Kidney epithelial cell (primary cell): Measurements from ENCODE around the gene FBXW12. TPM values are rescaled to one million over a fixed set of nuclear protein-coding genes. Genes with fewer than 3 reads are reported as not detected.

Experiments
- DNase-seq: peaks from one replicate; pipeline ENCODE4 v3.0.0-alpha.2; 2010; ENCODE audit warnings: low read depth
- H3K27me3 ChIP-seq: 2 replicates; pipeline ENCODE4 v1.6.0; 2011; ENCODE audit warnings: low read length; ENCODE audit not compliant: control insufficient read depth, insufficient read depth
- H3K36me3 ChIP-seq: 2 replicates; pipeline ENCODE4 v1.5.1; 2011; ENCODE audit warnings: low read length; ENCODE audit not compliant: control insufficient read depth, insufficient read depth
- H3K4me3 ChIP-seq: 2 replicates; pipeline ENCODE4 v1.5.1; 2011; ENCODE audit warnings: low read depth, mild to moderate bottlenecking, control low read depth, low read length
- total RNA-seq: library from RNA; depleted of rRNA; stranded (reverse); fragments of >200 nt; gene quantifications from 2 replicates; pipeline ENCODE4 v1.2.3, GENCODE V29; 2015
- TF ChIP-seq, protein P1 (sequence below): IDR thresholded peaks from 2 replicates; pipeline ENCODE4 v1.5.1; 2011; ENCODE audit warnings: mild to moderate bottlenecking, moderate library complexity, low read length, control low read depth, inconsistent platforms; ENCODE audit not compliant: insufficient read depth, poor library complexity, severe bottlenecking

Gene FBXW12
- total RNA-seq, 1 donor from 2014 or later: 0.46 TPM

GRCh38 chr3:48422272-48422671 lies 50.3 kb downstream of the FBXW12 start:
- H3K4me3 ChIP-seq: no peak overlapping the region
- H3K27me3 ChIP-seq: no peaks in the 10 kb centered on the region
- no peak for DNase-seq
- TF ChIP-seq, protein P1, sequence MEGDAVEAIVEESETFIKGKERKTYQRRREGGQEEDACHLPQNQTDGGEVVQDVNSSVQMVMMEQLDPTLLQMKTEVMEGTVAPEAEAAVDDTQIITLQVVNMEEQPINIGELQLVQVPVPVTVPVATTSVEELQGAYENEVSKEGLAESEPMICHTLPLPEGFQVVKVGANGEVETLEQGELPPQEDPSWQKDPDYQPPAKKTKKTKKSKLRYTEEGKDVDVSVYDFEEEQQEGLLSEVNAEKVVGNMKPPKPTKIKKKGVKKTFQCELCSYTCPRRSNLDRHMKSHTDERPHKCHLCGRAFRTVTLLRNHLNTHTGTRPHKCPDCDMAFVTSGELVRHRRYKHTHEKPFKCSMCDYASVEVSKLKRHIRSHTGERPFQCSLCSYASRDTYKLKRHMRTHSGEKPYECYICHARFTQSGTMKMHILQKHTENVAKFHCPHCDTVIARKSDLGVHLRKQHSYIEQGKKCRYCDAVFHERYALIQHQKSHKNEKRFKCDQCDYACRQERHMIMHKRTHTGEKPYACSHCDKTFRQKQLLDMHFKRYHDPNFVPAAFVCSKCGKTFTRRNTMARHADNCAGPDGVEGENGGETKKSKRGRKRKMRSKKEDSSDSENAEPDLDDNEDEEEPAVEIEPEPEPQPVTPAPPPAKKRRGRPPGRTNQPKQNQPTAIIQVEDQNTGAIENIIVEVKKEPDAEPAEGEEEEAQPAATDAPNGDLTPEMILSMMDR: no peak
- peaks cover 6% of the 10 kb centered on the region for H3K36me3 ChIP-seq

DNA sequence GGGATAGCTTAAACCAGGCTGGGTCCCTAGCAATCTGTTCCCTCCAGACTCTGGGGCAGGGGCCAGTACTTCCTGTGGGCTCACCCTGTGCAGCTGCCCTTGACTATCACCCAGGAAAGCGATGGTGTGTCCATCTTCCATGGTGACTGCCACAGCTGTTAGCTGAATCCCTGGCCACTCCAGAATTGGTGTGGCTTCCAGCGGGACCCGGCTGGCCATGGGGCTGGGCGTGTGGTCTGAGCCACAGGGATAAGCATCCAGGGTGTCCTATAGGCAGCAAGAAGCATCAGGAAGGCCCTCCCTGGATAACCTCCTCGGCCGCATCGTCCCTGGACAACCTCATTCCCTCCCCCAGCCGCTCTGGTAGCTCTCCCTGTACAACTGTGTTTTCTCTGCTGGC lies 50.7 kb downstream of the FBXW12 start:
- H3K36me3 ChIP-seq: peaks cover 5% of the 10 kb centered on the region
- no peaks in the 10 kb centered on the region for H3K27me3 ChIP-seq
- TF ChIP-seq, protein P1: no peak
- H3K4me3 ChIP-seq: no peak overlapping the region
- DNase-seq: no peak

- TF ChIP-seq, protein P1: no peak
- H3K4me3 ChIP-seq: no peak overlapping the region
- no peak for DNase-seq
- no peaks in the 10 kb centered on the region for H3K27me3 ChIP-seq
- H3K36me3 ChIP-seq: peaks cover 5% of the 10 kb centered on the region
Measured at GRCh38 chr3:48423241-48423882, 51.3 kb downstream of the FBXW12 start.

GRCh38 chr3:48423883-48424695 lies 52.1 kb downstream of the FBXW12 start:
- no peak for DNase-seq
- peaks cover 3% of the 10 kb centered on the region for H3K36me3 ChIP-seq
- no peak overlapping the region for H3K4me3 ChIP-seq
- TF ChIP-seq, protein P1: no peak
- H3K27me3 ChIP-seq: no peaks in the 10 kb centered on the region

DNA sequence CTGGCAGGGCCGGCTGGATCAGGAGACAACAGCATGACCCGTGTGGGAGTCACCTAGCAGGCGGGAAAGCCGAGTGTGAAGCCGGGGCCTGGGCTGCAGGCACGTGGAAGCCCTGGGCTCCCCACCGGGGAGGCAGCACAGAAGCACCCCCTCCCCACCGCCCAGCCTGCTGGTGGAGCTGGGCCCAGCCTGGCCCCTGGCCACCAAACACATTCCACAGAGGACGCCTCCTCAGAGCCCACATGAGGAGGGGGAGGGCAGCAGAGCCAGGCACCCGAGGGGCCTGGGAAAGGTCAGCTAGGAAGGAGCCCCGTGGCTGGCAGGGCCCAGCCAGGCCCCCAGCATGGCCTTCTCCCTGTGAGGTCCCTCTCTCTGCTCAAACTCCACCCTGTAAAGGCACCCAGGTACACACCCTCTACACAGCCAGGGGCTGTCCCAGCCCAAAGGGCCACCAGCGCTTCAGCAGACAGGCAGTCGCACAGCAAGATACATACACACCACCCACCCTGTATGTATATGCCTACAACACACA lies 53.3 kb downstream of the FBXW12 start:
- TF ChIP-seq, protein P1: no peak

More for the DNA sequence above, 53.3 kb downstream of the FBXW12 start:
- H3K36me3 ChIP-seq: peaks cover 3% of the 10 kb centered on the region
- DNase-seq: no peak
- no peaks in the 10 kb centered on the region for H3K27me3 ChIP-seq
- no peak overlapping the region for H3K4me3 ChIP-seq
